Activated CD4-positive, alpha-beta T cell treated with anti-CD3 and anti-CD28 coated beads, Interleukin-10, Interleukin-2, amounts not matched to agents 100 ng/mL and 50 ng/mL, durations not matched to agents 16 hours and 8 hours (primary cell): Measurements from ENCODE around the gene ESPNL.
"Not testable (repeated sequence)": the region's sequence is repeated elsewhere in the genome, so short reads cannot be mapped to it uniquely, and the experiment has no call there.

Experiments used
- DNase-seq: peaks from one replicate; pipeline ENCODE4 v3.0.0-alpha.2; 2020

ESPNL gene

DNA sequence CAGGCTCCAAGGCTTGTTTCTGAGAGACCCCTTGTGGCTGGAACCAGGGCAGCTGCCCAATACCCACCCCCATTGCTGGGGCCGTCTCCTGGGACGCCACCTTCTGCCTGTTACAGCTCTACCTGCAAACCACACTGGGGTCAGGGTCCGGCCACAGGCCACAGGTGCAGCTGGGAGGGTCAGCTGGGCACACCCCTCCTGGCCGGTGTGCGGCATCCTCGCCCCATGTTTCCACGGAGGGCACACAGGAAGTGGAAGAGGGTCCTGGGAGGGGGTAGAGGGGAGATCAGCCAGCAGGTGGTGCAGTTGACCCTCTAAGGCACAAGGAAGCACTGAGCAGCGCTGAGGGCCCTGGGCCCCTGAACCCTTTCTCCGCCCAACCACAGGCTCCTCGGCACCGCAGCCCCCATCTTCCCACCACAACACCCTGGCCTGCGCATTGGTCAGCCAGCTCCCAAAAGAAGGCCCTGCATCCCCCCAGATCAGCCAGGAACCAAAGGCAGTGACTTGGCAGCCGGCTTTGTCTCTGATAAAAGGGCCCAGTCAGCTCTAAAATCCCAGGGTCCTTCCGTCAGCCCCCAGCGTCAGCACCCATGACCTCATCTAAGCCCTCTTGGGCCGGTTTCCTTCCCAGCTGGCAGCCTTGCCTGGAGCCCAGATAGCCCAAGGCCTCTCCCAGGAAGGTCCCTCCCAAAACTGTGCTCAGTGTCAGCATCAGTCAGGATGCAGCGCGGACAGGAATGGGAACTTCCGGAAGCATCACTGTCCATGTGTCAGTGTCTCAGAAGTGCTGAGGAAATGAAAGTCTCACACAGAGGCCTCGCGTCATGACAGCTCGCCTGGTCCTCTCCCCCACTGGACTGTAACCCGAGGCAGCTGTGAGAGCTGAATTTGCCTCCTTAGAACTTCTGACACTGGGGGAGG is 60.3 kb downstream of the ESPNL start:
- DNase-seq, result no peak

DNA sequence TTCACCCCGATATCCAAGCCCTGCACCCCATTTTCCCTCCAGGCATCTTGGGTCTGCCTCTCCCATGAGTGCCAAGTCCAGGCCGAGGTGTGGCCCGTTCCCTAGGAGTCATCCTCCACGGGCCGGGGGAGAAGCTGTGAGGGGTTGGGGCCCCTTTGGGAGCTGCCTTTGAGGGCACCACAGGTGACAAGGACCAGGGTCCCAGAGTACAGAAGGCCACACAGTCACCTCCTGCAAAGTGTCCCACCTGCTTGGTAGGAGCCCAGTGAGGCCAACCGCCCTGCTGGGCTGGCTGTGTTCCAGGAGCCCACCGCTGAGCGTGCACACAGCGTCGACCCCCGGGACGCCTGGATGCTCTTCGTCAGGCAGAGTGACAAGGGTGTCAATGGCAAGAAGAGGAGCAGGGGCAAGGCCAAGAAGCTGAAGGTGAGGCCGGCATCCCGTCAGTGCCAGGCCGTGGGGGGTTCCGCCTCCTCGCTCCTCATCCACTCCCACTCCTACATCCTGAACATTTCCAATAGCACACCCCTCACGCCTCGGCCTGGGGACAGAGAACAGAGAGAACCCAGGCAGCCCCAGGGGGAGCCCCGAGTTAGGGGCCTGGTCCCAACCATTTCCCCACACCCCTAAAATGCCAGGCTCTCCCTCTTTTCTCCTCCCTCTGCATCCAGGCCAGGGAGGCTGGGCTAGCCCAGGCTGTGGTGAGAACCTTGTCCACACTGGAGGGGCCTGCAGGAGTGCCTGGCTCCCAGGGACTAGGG is 61.3 kb downstream of the ESPNL start:
- no peak for DNase-seq

DNA sequence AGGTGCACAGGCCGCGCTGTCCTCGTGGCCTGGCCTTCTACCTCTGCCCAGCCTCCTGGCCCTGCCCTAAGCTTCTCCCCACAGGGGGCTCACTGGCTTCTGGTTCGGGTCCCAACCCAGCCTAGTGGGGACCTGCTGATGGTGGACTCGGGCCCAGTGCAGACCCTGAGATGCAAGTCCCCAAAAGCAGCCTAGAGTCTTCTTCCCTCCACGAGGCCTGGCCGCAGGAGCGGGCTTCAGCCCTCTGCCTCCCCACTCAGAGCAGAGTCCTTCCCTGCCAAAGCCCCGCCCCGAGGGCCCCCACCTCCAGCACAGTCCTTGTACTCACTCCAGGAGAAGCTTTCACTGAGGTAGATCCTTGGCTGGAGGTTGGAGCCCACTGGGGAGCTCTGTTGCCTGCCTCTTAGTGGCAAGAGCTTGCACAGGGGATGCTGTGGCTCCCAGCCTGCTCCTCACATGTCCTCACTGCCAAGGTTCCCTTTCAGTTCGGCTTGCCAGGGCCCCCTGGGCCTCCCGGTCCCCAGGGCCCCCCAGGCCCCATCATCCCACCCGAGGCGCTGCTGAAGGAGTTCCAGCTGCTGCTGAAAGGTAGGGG is 62.2 kb downstream of the ESPNL start:
- no peak for DNase-seq

GRCh38 chr2:238162846-238163441 is 62.8 kb downstream of the ESPNL start:
- DNase-seq, result no peak

DNA sequence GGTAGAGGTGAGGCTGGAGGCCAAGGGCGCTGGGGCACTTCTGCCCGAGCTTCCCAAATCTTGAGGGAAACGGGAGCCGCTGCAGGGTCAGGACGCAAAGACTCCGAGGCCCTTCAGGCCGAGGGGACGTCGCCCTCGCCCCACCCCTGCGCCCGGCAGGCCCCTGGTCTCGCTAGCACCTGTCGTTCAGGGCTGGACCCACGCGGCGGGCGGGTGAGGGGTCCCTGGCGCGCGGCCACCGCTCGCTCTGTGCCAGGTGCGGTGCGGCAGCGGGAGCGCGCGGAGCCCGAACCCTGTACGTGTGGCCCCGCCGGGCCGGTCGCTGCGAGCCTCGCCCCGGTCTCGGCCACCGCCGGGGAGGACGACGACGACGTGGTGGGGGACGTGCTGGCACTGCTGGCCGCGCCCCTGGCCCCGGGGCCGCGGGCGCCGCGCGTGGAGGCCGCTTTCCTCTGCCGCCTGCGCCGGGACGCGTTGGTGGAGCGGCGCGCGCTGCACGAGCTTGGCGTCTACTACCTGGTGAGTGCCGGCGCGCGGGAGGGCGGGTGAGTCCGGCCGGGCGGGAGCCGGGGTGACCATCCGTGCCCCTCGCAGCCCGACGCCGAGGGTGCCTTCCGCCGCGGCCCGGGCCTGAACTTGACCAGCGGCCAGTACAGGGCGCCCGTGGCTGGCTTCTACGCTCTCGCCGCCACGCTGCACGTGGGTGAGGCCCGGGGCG is 63.5 kb downstream of the ESPNL start:
- no peak for DNase-seq

- DNase-seq, result no peak
These were observed 64.8 kb downstream of the ESPNL start for GRCh38 chr2:238164906-238165287.

- DNase-seq, result no peak
These were observed 65.3 kb downstream of the ESPNL start for GRCh38 chr2:238165288-238165921.

DNA sequence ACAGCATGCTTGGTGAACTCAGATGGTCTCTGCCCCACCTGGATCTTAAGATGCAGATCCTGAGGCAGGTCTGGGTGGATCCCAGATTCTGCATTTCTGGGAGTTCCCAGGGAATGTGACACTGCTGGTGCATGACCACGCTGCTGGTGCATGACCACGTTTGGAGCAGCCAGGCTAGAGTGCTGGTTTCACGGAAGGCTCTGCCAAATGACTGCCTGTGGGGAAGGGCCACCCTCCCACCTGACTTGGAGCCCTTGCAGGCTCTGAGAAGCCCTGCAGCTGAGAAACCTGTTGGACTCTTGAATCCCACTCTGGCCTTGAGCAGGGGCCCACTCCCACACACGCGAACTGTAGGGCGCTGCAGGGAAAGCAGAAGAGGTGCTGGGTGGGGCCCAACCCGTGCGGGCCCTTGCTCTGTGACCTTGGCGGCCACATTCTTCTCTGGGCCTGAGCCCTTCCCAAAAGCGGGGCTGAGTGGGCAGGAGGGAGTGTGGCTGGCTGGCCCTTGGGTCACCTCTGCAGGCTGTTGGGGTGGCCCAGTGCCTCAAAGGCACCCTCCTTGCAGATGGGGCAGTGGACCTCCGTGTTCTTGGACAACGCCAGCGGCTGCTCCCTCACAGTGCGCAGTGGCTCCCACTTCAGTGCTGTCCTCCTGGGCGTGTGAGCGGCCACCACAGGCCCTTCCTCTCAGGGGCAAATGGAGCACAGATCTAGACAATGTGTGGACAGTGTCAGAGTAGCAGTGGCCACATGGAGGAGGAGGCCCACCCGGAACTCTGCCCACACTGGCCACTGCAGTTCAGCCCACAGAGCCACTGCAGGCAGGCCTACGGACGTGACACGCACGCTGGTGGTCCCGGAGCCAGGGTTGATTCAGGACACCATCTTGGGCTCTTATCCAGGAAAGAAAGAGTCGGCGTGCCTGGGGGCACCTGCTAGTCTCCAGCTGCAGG is 66.5 kb downstream of the ESPNL start:
- no peak for DNase-seq

- no peak for DNase-seq
These were observed 67.2 kb downstream of the ESPNL start for GRCh38 chr2:238167344-238167715.

- no peak for DNase-seq
These were observed 67.6 kb downstream of the ESPNL start for GRCh38 chr2:238167761-238168160.

DNA sequence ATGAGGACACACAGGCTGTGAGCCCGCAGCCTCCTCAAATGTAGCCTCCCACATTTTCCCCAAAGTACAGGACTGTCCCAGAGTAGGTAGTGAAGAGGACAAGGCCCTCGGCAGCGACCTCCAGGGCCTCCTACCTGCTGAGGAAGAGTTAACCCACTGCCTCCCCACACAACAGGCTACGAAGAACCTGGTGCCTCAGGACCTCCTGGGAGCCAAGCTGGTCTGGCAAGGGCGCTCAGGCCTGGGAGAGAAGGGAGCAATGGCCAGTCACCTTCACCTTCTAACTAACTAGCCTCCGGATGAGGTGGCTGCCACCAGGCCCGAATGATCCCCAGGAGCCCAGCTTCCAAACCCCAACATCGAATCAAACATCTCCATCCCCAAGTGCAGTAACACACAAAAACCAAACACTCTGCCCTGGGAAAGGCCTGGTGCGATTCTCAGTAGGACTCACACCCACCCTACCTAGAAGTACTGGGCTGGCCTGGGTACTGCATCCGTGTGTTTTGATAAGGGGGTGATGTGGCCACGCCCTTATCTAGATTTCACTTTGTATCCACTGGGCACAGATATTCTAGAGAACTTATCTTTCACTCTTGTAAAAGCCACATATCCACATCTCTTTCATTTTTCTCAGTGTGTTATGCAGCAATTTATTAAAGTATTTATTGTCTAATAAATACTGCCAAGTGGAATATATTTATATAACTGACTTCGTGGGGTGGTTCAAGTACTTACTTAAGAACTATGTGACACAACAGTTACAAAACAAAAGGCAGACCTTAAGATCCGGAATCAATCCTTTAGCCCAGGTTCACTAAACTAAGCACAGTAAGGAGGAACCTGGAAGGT is 68.3 kb downstream of the ESPNL start:
- DNase-seq, result no peak

DNA sequence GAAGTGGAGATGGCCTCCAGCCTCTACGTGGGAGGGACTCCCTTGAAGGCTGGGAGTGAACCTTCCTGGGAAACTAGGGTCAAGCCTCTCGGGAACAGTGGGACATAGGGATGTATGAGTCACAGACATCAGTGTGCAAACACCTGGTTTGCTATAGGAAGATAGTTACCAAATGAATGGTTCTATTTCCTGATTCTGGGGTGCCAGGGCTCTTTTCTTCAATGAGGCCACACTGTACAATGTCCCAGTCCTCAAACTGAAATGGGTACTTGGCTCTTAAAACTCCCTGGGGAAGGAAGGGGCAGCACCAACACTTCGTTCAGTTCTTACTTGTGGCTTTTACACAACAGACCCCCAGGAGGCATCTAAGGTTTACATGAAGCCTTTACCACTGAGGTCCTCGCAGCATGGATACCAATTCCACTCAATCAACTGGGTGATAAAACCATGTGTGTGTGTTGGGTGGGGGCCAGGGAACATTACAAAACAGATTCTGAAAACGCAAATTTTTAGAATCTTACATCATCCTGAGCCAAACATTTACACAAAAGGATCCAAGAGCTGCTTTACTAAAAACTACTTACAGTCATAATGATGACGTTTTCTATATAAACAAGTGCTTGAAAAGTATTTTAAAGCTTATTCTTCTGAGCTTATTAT is 69.0 kb downstream of the ESPNL start:
- DNase-seq, result no peak

GRCh38 chr2:238169708-238170251 is 69.6 kb downstream of the ESPNL start:
- DNase-seq, result no peak

GRCh38 chr2:238170386-238171071 is 70.4 kb downstream of the ESPNL start:
- no peak for DNase-seq

DNA sequence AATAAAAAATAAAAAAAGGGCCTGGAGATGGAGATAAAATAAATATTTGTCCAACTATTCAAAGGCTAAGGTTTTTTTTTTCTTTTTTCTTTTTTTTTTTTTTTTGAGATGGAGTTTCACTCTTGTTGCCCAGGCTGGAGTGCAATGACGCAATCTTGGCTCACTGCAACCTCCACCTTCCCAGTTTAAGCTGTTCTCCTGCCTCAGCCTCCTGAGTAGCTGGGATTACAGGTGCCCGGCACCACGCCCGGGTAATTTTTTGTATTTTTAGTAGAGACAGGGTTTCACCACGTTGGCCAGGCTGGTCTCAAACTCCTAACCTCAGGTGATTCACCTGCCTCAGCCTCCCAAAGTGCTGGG is 70.9 kb downstream of the ESPNL start:
- not testable (repeated sequence) for DNase-seq

GRCh38 chr2:238171575-238172187 is 71.5 kb downstream of the ESPNL start:
- no peak for DNase-seq

- DNase-seq, result no peak
These were observed 72.3 kb downstream of the ESPNL start for GRCh38 chr2:238172439-238172838.

DNA sequence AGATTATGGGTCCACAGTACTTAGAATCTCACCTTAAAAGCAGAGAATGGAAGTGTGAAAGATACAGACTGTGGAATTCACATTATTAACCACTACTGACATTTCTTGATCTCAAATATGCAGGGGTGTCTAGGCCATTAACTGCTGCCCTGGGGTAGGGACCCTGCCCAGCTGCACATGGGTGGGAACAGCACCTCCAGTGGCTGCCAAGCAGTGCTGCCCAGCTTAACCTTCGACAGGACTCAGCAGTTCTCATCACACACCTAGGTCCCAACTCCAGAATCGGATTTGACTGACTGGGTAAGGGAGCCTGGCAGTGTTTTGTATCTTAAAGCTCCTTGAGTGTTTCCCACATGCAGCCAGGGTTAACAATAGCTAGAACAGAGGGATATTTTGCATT is 73.6 kb downstream of the ESPNL start:
- DNase-seq, result no peak
